Right atrium auricular region (tissue), 2 donors: ENCODE results near the gene RGS7BP. TPM values are rescaled to one million over a fixed set of nuclear protein-coding genes. Genes with fewer than 3 reads are reported as not detected.
A peak's percentile ranks its signal among the peaks of the same experiment; 100 is the strongest.

Experiments used
- DNase-seq: peaks from one replicate; pipeline ENCODE4 v3.0.0-alpha.2; 2019; ENCODE audit warnings: low spot score
- H3K27ac ChIP-seq, 2 donors: fragments of 200-600 bp; sonication (generic); 1 replicate in 1 of 2; 2 replicates in 1 of 2; pipeline ENCODE4 v1.5.1; 2016 to 2019
- H3K27me3 ChIP-seq, 2 donors: fragments of 200-600 bp; sonication (generic); one replicate each; pipeline versions ENCODE4 v1.5.1 to v1.6.0; 2017 to 2019
- H3K36me3 ChIP-seq: fragments of 200-600 bp; sonication (generic); one replicate; pipeline ENCODE4 v1.5.1; 2016
- H3K4me1 ChIP-seq, 2 donors: fragments of 200-600 bp; sonication (generic); one replicate each; pipeline versions ENCODE4 v1.5.1 to v1.6.0; 2017 to 2019
- H3K4me3 ChIP-seq, 2 donors: fragments of 200-600 bp; sonication (generic); 1 replicate in 1 of 2; 2 replicates in 1 of 2; pipeline ENCODE4 v1.5.1; 2017 to 2019; ENCODE audit warnings: mild to moderate bottlenecking in 1 of 2, moderate library complexity in 1 of 2
- H3K9me3 ChIP-seq, 2 donors: fragments of 200-600 bp; sonication (generic); one replicate each; pipeline ENCODE4 v1.5.1; 2019
- CTCF ChIP-seq, 2 donors: fragments of 200-600 bp; sonication (generic); IDR thresholded peaks; one replicate each; pipeline ENCODE4 v1.5.1; 2019; ENCODE audit warnings: antibody characterized with exemption in 2 of 2
- total RNA-seq, 2 donors: library from RNA; depleted of rRNA; stranded (reverse); fragments of >200 nt; gene quantifications; one replicate each; pipeline ENCODE4 v1.1.0, GENCODE V29; 2016

RGS7BP gene
- 1 to 10 TPM; 2.4 to 3.6 TPM for total RNA-seq

DNA sequence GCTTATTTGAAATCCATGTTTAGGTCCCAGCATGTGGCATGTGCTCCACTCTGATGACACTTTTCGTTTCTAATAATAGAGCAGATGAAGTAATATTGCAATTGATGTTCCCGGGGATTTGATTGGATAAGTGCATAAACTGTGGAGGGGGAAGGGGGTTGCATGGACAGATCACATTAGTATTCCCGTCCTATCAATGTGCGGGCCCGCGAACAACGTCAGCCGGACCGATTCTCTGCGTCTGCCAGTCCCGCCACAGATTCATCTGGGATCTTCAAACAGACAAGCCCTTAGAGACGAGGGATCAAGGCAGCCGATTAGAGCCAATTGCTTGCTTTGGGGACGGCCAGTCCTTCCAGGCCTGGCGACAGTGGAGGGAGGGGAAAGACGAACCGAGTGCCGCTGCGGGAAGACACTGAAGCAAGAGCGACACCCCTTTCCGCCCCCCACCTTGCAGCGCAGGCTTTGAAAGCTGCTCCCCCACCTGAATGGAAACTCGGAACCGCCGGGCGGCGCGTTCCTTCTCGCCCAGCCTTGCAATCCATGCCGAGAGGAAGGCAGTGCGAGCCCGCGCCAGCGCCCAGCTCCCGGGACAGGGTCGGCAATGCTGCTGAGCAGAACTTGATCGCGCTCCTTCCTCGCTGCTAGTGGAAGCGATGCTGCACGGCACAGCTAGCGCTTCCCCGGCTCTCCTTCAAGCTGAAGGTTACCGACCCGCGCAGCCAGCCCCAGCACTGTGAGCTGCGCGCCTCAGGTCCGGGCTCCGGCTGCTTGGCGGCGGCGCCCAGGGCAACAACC is at the start of gene RGS7BP:
Gene RGS7BP (plus strand): TSS at position 247 of the 798 bp plus-strand sequence. CDS start 610 bp downstream, outside the sequence.
- no peak for DNase-seq
- TF ChIP-seq CTCF (IDR thresholded peaks at IDR 0.05), result peak; percentile 11 to 58
- peak within 1 kb of the TSS; percentile 59 to 68 for H3K27ac ChIP-seq
- no peaks in the 10 kb centered on the region for H3K36me3 ChIP-seq
- no peaks in the 10 kb centered on the region for H3K9me3 ChIP-seq
- peak within 1 kb of the TSS; percentile 56 to 64 for H3K4me3 ChIP-seq
- no peaks in the 10 kb centered on the region for H3K27me3 ChIP-seq
- peaks cover 0 to 5% of the 10 kb centered on the region in 2 donors for H3K4me1 ChIP-seq

- Histone ChIP-seq H3K27ac (no peak overlapping the region), H3K36me3 (no peaks in the 10 kb centered on the region), H3K4me3 (no peak overlapping the region), H3K4me1 (no peaks in the 10 kb centered on the region), H3K27me3 (no peaks in the 10 kb centered on the region), H3K9me3 (peaks cover 0 to 1% of the 10 kb centered on the region in 2 donors)
- no peak for DNase-seq
- no peak for TF ChIP-seq CTCF (IDR thresholded peaks at IDR 0.05)
Observed at GRCh38 chr5:64457846-64458245, 48.0 kb upstream of the RGS7BP start.

DNA sequence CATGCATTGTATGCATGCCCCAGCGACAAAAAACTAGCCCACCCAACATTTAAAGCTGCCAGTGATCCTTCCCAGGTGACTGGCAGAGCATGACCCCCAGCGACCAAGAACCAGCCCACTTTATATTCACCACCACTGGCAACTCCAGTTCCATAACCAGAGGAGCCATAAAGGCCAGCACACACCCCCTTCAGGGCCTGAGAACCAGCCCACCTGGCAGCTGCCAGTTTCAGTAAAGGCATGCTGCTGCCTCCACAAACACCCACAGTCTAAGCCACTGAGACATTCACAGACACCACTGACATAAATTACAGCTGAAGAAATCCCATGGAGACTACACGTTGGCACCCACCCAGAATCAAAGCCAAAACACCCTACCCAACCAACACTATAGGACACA is 46.9 kb upstream of the RGS7BP start:
- H3K4me1 ChIP-seq, result no peaks in the 10 kb centered on the region
- no peak overlapping the region for H3K4me3 ChIP-seq
- H3K27me3 ChIP-seq, result no peaks in the 10 kb centered on the region
- no peaks in the 10 kb centered on the region for H3K36me3 ChIP-seq
- no peak for TF ChIP-seq CTCF (IDR thresholded peaks at IDR 0.05)
- peaks cover 0 to 9% of the 10 kb centered on the region in 2 donors for H3K9me3 ChIP-seq
- no peak for DNase-seq
- H3K27ac ChIP-seq, result no peak overlapping the region

GRCh38 chr5:64462391-64462790 is 43.4 kb upstream of the RGS7BP start:
- H3K9me3 ChIP-seq, result peaks cover 0 to 19% of the 10 kb centered on the region in 2 donors
- H3K4me3 ChIP-seq, result no peak overlapping the region
- TF ChIP-seq CTCF (IDR thresholded peaks at IDR 0.05), result no peak
- H3K4me1 ChIP-seq, result no peaks in the 10 kb centered on the region
- no peaks in the 10 kb centered on the region for H3K27me3 ChIP-seq
- no peak overlapping the region for H3K27ac ChIP-seq
- no peaks in the 10 kb centered on the region for H3K36me3 ChIP-seq
- no peak for DNase-seq

GRCh38 chr5:64486163-64486562 is 19.7 kb upstream of the RGS7BP start:
- H3K27ac ChIP-seq, result no peak overlapping the region
- DNase-seq, result no peak
- no peak overlapping the region for H3K4me3 ChIP-seq
- no peaks in the 10 kb centered on the region for H3K36me3 ChIP-seq
- no peaks in the 10 kb centered on the region for H3K27me3 ChIP-seq
- no peaks in the 10 kb centered on the region for H3K9me3 ChIP-seq
- no peak for TF ChIP-seq CTCF (IDR thresholded peaks at IDR 0.05)
- no peaks in the 10 kb centered on the region for H3K4me1 ChIP-seq
